ENCODE data around the gene TENT4A. TPM values are rescaled to one million over a fixed set of nuclear protein-coding genes. Genes with fewer than 3 reads are reported as not detected.

Gene TENT4A
- total RNA-seq, 2 donors from 2014 or later: 12.9 to 40.4 TPM

- TF ChIP-seq CTCF (IDR thresholded peaks at IDR 0.05) (no peak), POLR2AphosphoS5 (IDR thresholded peaks at IDR 0.05) (no peak), POLR2A (IDR thresholded peaks at IDR 0.05) (no peak)
- Histone ChIP-seq H3K36me3 (no peaks in the 10 kb centered on the region), H3K27me3 (replicated peaks; ENCODE audit: insufficient read depth) (no peaks in the 10 kb centered on the region), H3K4me1 (replicated peaks) (no peaks in the 10 kb centered on the region), H3K4me3 (no peak overlapping the region), H3K9me3 (no peaks in the 10 kb centered on the region), H3K27ac (no peak overlapping the region)
- intact Hi-C loops (cut with DNase I): no loop called here
- WGBS: 63% methylated on average over 1 of the region's 1 CpG
- DNase-seq (ENCODE audit: low spot score): no peak
These were observed 34.8 kb upstream of the TENT4A start for GRCh38 chr5:6678385-6678784.

- Histone ChIP-seq H3K4me3 (no peak overlapping the region), H3K27ac (no peak overlapping the region), H3K9me3 (no peaks in the 10 kb centered on the region), H3K4me1 (replicated peaks) (no peaks in the 10 kb centered on the region), H3K36me3 (no peaks in the 10 kb centered on the region), H3K27me3 (replicated peaks; ENCODE audit: insufficient read depth) (no peaks in the 10 kb centered on the region)
- TF ChIP-seq POLR2A (IDR thresholded peaks at IDR 0.05) (no peak), CTCF (IDR thresholded peaks at IDR 0.05) (no peak), POLR2AphosphoS5 (IDR thresholded peaks at IDR 0.05) (no peak)
- no peak for DNase-seq (ENCODE audit: low spot score)
- WGBS: 62% methylated on average over 6 of the region's 6 CpGs
- intact Hi-C loops (cut with DNase I): no loop called here
These were observed 32.3 kb upstream of the TENT4A start for GRCh38 chr5:6680922-6681321.

GRCh38 chr5:6681682-6682081, 31.6 kb upstream of the TENT4A start:
- no peaks in the 10 kb centered on the region for H3K9me3 ChIP-seq
- WGBS: 40% methylated on average over 2 of the region's 2 CpGs
- DNase-seq (ENCODE audit: low spot score): no peak
- TF ChIP-seq POLR2AphosphoS5 (IDR thresholded peaks at IDR 0.05): no peak
- TF ChIP-seq POLR2A (IDR thresholded peaks at IDR 0.05): no peak
- TF ChIP-seq CTCF (IDR thresholded peaks at IDR 0.05): no peak
- intact Hi-C loops (cut with DNase I): no loop called here
- no peaks in the 10 kb centered on the region for H3K27me3 ChIP-seq (replicated peaks; ENCODE audit: insufficient read depth)
- H3K36me3 ChIP-seq: no peaks in the 10 kb centered on the region
- H3K4me3 ChIP-seq: no peak overlapping the region
- H3K4me1 ChIP-seq (replicated peaks): no peaks in the 10 kb centered on the region
- H3K27ac ChIP-seq: no peak overlapping the region

GRCh38 chr5:6682239-6682638, 31.0 kb upstream of the TENT4A start:
- Histone ChIP-seq H3K4me1 (replicated peaks) (peaks cover 3% of the 10 kb centered on the region), H3K27me3 (replicated peaks; ENCODE audit: insufficient read depth) (no peaks in the 10 kb centered on the region), H3K27ac (no peak overlapping the region), H3K36me3 (no peaks in the 10 kb centered on the region), H3K4me3 (no peak overlapping the region), H3K9me3 (no peaks in the 10 kb centered on the region)
- TF ChIP-seq POLR2A (IDR thresholded peaks at IDR 0.05): no peak
- no peak for TF ChIP-seq POLR2AphosphoS5 (IDR thresholded peaks at IDR 0.05)
- no peak for TF ChIP-seq CTCF (IDR thresholded peaks at IDR 0.05)
- intact Hi-C loops (cut with DNase I): no loop called here
- DNase-seq (ENCODE audit: low spot score): no peak
- 59% methylated on average over 11 of the region's 11 CpGs for WGBS

GRCh38 chr5:6683241-6683640, 30.0 kb upstream of the TENT4A start:
- no peak overlapping the region for H3K4me3 ChIP-seq
- TF ChIP-seq POLR2AphosphoS5 (IDR thresholded peaks at IDR 0.05): no peak
- TF ChIP-seq CTCF (IDR thresholded peaks at IDR 0.05): no peak
- TF ChIP-seq POLR2A (IDR thresholded peaks at IDR 0.05): no peak
- H3K36me3 ChIP-seq: no peaks in the 10 kb centered on the region
- H3K4me1 ChIP-seq (replicated peaks): peaks cover 3% of the 10 kb centered on the region
- WGBS: 89% methylated on average over 8 of the region's 8 CpGs
- H3K9me3 ChIP-seq: no peaks in the 10 kb centered on the region
- DNase-seq (ENCODE audit: low spot score): no peak
- no peaks in the 10 kb centered on the region for H3K27me3 ChIP-seq (replicated peaks; ENCODE audit: insufficient read depth)
- H3K27ac ChIP-seq: no peak overlapping the region
- intact Hi-C loops (cut with DNase I): no loop called here
